Measurements from ENCODE around the gene ZNF655.
"Not testable (repeated sequence)": the region's sequence is repeated elsewhere in the genome, so short reads cannot be mapped to it uniquely, and the experiment has no call there.

The ZNF655 gene

GRCh38 chr7:99560834-99561736 lies 2.6 kb downstream of the ZNF655 start:
- DNase-seq = no peak

- no peak for DNase-seq
Observed at GRCh38 chr7:99561737-99562051, 3.3 kb downstream of the ZNF655 start.

- no peak for DNase-seq
Observed at GRCh38 chr7:99562114-99562784, 3.8 kb downstream of the ZNF655 start.

GRCh38 chr7:99562832-99563231 lies 4.4 kb downstream of the ZNF655 start:
- DNase-seq = no peak

GRCh38 chr7:99563650-99564049 lies 5.2 kb downstream of the ZNF655 start:
- DNase-seq = no peak

- not testable (repeated sequence) for DNase-seq
Observed at GRCh38 chr7:99568770-99569169, 10.3 kb downstream of the ZNF655 start.

- DNase-seq = no peak
Observed at GRCh38 chr7:99571768-99572167, 13.3 kb downstream of the ZNF655 start.

- no peak for DNase-seq
Observed at GRCh38 chr7:99573257-99573656, 14.8 kb downstream of the ZNF655 start.

GRCh38 chr7:99576251-99576650 lies 17.8 kb downstream of the ZNF655 start:
- no peak for DNase-seq

GRCh38 chr7:99579281-99579955 lies 21.0 kb downstream of the ZNF655 start:
- no peak for DNase-seq

- DNase-seq = no peak
Observed at GRCh38 chr7:99579956-99580777, 21.7 kb downstream of the ZNF655 start.

GRCh38 chr7:99580778-99581332 lies 22.4 kb downstream of the ZNF655 start:
- DNase-seq = not testable (repeated sequence)

GRCh38 chr7:99588868-99589267 lies 30.4 kb downstream of the ZNF655 start:
- DNase-seq = no peak

GRCh38 chr7:99594948-99595745 lies 36.7 kb downstream of the ZNF655 start:
- no peak for DNase-seq

GRCh38 chr7:99596408-99596955 lies 38.0 kb downstream of the ZNF655 start:
- no peak for DNase-seq

GRCh38 chr7:99597762-99598501 lies 39.5 kb downstream of the ZNF655 start, which contains the start of gene TMEM225B:
Gene TMEM225B, plus strand, starts transcription at chr7:99598267. Its CDS starts 6,122 bp downstream, at chr7:99604389.
- no peak for DNase-seq

- DNase-seq = no peak
Observed at GRCh38 chr7:99599836-99600235, 41.4 kb downstream of the ZNF655 start.

- DNase-seq = no peak
Observed at GRCh38 chr7:99601656-99602310, 43.3 kb downstream of the ZNF655 start.

GRCh38 chr7:99605527-99605926 lies 47.1 kb downstream of the ZNF655 start:
- DNase-seq = no peak

- DNase-seq = no peak
Observed at GRCh38 chr7:99606531-99606930, 48.1 kb downstream of the ZNF655 start.

Measured in NCI-H446 (cell line).